A375 (cell line): ENCODE data around the gene SQSTM1. TPM values are rescaled to one million over a fixed set of nuclear protein-coding genes. Genes with fewer than 3 reads are reported as not detected.

Experiments
- small RNA-seq: library from RNA; depleted of rRNA; stranded (forward); fragments of <200 nt; gene quantifications from one replicate; pipeline ENCODE3, GENCODE V24; 2014
- total RNA-seq: library from RNA; depleted of rRNA; stranded (reverse); fragments of >200 nt; shearing (Covaris generic); gene quantifications from 2 replicates; pipeline ENCODE4 v1.2.3, GENCODE V29; 2014; rRNA removed

The SQSTM1 gene
- total RNA-seq: 288 and 310 TPM in 2 replicates

DNA sequence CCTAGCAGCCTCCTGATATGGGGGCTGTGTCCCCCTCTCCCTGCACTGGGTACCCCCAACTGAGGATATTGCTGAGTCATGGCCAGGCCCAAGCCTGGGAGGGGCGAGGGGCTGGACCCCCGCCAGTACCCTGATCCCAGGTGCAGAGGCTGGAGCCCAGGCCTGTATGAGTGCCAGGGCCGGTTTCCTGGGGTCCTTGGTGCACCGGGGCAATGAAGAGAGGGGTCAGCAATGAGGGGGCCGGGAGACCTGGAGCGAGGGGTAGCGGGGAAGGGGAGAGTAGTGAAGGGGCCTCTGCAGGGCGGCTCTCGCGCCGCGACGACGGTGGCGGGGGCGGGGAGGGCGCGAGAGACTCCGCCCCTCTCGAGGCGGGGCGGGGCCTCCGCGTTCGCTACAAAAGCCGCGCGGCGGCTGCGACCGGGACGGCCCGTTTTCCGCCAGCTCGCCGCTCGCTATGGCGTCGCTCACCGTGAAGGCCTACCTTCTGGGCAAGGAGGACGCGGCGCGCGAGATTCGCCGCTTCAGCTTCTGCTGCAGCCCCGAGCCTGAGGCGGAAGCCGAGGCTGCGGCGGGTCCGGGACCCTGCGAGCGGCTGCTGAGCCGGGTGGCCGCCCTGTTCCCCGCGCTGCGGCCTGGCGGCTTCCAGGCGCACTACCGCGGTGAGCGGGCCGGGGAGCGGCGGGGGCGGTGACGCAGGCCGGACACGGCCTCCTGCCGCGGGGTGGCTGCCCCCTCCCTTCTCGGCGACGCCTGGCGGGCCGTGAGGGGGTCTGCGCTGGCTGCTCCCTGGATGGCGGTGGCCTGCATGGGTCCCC, at the start of gene SQSTM1:
SQSTM1 (plus strand) TSS at position 423 of the 815 bp plus-strand sequence; CDS start at position 455, 32 bp downstream.

DNA sequence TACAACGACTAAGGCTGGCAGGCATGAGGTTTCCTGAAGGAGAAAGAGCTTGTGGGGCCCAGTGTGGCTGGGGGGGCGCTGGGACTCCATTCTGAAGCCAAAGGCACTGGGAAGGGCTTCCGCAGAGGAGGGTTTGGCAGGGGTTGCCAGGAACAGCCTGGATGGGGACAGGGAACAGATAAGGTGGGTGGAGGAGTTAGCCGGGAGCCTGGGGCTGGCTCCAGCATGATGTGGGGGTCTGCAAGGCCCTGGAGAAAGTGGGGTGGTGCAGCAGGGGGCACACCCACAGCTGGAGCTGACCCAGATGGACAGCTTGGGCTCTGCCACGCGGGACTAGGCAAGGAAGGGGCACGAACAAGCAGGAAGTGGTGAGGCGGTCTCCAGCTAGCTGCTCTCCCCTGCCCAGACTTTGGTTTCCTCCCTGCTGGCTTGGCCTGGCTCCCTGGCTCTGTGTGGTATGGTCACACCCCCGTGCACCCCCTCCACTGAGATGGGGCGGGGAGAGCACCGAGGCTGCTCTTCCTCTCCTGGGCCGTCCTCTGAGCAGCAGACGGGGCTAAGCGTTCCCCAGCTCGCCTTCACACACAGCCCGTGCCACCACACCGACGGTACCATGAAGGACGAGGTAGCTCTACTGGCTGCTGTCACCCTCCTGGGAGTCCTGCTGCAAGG, 27.1 kb upstream of the SQSTM1 start, which contains the start of gene LTC4S:
LTC4S (plus strand) TSS at position 519 of the 672 bp plus-strand sequence; CDS start at position 614, 95 bp downstream.

DNA sequence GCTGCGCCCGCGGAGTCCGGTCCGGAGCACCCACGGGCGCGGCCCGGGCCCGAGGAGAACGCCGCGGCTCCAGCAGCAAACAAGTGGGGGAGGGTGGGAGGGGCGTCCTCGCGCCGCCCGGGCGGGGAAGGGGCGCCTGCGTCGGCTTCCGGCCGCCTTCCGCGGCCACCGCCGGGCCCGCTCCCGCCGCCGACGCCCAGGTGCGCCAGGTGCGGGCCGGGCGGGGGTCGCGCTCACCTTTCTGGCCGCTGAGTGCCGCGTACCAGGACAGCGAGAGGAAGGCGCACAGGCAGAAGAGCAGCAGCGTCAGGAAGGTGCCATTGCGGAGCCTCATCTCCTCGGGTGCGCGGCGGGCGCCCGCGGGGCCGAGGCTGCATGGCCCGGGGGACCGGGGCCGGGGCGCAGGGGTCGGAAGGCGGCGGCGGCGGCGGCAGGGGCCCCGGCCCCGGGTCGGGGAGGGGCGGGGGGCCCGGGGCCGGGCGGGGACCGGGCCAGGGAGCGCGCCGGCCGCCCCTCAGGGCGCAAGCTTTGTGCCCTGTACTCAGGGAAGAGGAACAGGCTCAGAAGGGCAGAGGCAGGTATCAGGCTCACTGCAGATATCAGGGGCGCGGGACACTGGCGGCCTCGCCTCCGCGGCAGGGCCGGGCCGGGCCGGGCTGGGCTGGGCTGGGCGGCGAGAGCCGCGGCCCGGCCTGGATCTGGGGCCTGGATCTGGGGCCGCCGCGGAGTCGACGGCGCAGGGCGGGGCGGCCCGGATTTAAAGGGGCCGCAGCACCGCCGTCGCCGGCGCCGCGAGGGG, 14.3 kb upstream of the SQSTM1 start, which contains the start of gene MGAT4B:
MGAT4B (minus strand) TSS at position 617 of the 799 bp plus-strand sequence; CDS start at position 334, 283 bp downstream.

DNA sequence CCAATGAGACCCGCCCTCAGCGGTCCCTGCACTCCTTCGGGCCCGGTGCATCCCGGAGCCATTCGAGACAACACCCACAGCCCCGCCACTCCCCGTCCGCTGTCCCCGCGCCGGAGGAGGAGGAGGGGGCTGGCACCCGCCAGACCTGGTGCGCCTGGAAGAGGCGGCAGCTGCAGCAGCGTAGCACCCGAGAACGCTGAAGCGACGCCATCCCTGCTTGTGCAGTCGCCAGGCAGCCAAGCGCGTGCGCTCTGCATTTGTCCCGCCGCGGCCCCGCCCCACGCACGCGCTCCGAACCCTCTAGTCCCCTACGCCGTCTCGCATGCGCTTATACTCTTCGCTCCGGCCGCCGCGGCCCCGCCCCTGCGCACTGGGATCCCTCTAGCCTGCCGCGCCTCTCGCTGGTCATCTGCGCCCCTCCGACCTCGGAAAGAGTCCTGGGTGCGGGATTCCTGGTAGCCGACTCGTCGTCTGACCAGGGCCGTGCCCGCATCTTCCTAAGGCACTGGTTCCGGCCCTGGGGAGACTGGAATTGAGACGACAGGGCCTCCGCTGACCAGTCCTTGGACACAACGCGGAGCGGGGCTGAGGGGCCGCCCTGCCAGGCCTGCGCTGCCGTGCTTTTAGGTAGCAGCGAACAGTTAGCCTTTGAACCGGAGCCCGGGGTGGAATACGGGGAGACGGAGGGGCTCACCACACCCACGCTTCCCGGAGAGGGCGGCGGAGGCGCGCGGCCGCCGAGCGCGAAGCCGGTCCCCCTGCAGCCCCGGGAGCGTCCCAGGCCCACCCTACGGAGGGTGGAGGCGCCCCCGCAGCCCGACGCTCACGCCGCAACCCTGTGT, 38.1 kb downstream of the SQSTM1 start, which contains the start of gene MRNIP:
MRNIP (minus strand) TSS at position 232 of the 842 bp plus-strand sequence; CDS start at position 211, 21 bp downstream.

Small RNA genes lying within 50 kb of the gene (small RNA-seq; reads per million reads assigned to genes)
- gene MIR1229 (not detected), gene RF00019 (not detected)

Other genes starting within 250 kb of the SQSTM1 start
- 698 and 794 TPM in 2 replicates for gene HNRNPH1, start 197.2 kb upstream of the SQSTM1 start, total RNA-seq
- gene CBY3, start 139.9 kb upstream of the SQSTM1 start, total RNA-seq: not detected in 2 replicates
- 338 and 380 TPM in 2 replicates for gene CANX, start 121.9 kb upstream of the SQSTM1 start, total RNA-seq
- 10.1 and 12.6 TPM in 2 replicates for gene MAML1, start 88.1 kb upstream of the SQSTM1 start, total RNA-seq
- 1.2 TPM in 1 of 2 replicates, not detected in the other for gene LTC4S, start 26.9 kb upstream of the SQSTM1 start, total RNA-seq
- 130 and 148 TPM in 2 replicates for gene MGAT4B, start 14.0 kb upstream of the SQSTM1 start, total RNA-seq
- gene MRNIP, start 37.9 kb downstream of the SQSTM1 start, total RNA-seq: 15.5 and 19.2 TPM in 2 replicates
- gene TBC1D9B, start 87.0 kb downstream of the SQSTM1 start, total RNA-seq: 39.6 and 44.9 TPM in 2 replicates